Jurkat, Clone E6-1 (cell line): ENCODE results near the gene SEL1L3.

Experiments used
- DNase-seq: peaks from one replicate; pipeline ENCODE4 v3.0.0-alpha.2; 2011; ENCODE audit warnings: low read depth, low spot score
- H3K4me3 ChIP-seq: 2 replicates; pipeline ENCODE4 v1.5.1; 2011; ENCODE audit warnings: mild to moderate bottlenecking, low read length, control low read depth, moderate library complexity

SEL1L3 gene

DNA sequence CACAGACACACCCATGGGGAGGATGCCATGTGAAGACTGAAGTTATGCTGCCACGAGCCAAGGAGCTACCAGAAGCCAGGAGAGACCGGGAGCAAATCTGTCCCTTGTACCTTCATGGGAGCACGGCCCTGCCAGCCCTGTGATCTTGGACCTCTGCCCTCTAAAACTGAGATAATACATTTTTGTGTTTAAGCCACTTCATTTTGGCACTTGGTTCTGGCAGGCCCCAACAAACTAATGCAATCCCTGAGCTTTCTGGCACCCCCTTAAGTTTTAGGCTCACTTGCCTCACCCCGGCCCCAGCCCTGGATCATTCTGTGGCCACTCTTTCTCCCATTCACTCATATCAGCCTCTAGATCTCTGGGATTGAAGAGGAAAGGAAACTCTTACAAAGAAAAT, 35.4 kb downstream of the SEL1L3 start:
- H3K4me3 ChIP-seq, result no peak overlapping the region

DNA sequence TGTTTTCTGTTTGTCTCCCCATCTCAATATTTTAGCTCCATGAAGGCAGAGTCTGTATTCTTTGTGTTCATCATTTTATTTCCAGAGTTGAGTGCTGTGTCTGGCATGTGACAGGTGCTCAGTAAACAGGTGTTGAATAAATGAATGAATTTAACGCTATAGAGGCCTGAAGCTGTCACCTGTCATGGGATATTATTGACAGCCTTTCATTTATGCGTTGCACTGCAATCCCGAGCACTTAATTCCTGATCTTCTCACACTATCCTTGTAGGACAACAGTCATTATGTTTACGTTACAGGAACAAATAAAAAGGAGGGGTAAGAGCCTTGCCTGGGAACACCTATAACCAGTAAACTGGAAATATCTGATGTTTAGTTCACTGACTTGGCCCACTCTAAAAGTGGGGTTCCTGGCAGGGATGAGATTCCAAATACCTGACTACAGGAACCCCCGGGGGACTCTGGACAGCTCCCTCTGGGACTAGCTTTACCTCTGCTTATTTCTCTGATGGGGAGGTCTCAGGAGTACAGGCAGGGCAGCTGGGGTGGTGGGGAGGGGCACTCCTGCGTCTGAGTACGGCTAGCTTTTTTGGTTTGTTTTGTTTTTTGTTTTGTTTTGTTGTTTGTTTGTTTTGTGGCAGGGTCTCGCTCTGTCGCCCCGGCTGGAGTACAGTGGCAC, 36.6 kb downstream of the SEL1L3 start:
- H3K4me3 ChIP-seq, result no peak overlapping the region
- no peak for DNase-seq

More for the DNA sequence above, 35.4 kb downstream of the SEL1L3 start:
- DNase-seq, result no peak

DNA sequence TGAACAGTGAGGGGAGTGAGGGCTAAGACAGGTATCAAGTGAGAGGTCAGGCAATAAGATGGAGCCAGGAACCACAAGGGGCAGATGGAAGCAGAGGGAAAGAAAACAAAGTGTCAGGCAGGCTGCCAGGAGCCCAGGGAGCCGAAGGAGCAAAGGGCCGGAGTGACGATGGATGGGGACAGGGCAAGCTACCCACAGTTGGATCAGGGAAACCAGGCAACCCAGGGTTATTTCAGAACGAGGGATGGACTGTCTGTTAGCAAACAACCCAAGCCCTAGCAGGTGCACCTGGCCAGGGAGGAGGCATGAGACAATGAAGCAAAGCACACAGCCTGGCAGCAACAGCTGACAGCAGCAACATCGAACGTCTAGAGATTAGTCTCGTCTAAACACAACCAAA, 39.2 kb downstream of the SEL1L3 start:
- no peak for DNase-seq

DNA sequence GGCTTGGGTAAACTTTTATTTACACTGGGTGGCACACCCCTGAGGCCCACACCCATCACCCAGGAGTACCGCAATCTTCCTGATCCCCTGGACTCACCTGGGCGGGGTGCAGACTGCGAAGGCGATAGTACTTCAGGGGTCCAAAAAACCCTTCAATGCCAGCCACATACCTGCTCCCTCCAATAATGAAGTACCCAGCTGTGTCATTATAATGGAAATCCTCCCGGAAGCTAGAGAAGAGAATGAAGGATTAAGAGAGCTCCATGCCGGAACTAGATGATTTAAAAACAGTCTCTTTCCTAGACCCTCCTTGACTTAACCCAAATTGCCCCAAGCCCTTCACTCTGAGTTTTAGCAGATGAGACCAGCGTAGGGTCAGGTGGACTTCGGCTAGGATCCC, 40.9 kb downstream of the SEL1L3 start:
- H3K4me3 ChIP-seq, result no peak overlapping the region
- no peak for DNase-seq

More for the DNA sequence above, 39.2 kb downstream of the SEL1L3 start:
- no peak overlapping the region for H3K4me3 ChIP-seq

DNA sequence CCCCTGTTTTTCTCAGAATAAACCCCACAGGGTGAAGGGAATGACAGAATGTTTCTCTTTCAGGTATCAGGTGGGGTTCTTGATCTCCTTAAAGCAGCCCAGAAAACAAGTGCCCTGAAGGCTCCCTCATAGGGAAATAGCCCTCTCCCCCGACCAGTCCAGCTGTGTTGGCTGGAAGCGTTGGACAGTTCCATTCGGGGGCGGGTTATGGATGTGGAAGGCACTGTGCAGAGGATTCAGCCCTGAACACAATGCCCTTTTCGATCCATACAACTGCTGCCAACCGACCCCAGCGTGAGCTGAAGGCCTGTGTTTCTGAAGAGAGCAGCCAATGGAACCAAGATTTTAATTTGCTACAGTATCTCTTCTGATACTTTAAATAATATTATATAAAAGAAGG, 41.5 kb downstream of the SEL1L3 start:
- DNase-seq, result no peak
- no peak overlapping the region for H3K4me3 ChIP-seq

DNA sequence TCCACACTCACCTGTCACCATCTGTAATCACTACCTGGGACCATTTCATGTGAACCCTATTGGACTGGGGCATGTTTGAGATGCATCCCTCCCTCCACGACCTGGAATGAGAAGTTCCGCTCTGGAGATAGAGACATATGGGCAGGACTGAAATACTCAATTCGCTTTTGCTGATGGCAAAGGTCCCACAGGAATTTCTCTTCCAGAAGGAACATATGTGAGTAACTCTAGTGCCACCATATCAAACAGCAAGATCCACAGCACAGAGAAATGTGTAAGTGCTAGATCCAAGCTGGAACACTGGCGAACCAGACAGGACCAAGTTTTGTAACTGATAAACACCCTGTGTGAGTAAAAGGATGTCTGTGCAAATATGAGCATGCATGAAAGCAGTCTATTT, 43.9 kb downstream of the SEL1L3 start:
- H3K4me3 ChIP-seq, result no peak overlapping the region
- no peak for DNase-seq

DNA sequence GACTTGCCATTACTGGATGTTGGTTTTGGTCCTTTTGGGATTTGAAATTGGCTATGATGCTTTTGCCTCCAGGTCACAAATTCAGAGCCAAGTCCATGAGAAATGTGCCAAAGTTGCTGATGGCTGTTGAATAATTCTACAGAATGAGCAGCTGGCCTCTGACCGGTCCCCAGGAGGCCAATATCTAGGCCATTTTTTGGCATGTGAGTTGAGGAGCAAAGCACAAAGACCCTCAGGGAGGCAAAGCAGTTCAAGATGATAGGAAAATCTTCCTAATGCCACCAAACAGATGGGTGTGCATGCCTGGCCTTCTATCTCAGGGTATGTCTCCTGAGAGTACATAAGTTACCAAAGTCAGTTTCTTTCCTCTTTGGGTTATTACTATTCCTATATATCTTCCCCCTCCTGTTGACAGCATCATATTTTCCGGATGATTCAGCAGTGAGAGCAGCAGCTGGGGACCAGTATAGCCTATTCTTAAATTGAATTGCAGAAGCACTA, 44.4 kb downstream of the SEL1L3 start:
- no peak for DNase-seq

DNA sequence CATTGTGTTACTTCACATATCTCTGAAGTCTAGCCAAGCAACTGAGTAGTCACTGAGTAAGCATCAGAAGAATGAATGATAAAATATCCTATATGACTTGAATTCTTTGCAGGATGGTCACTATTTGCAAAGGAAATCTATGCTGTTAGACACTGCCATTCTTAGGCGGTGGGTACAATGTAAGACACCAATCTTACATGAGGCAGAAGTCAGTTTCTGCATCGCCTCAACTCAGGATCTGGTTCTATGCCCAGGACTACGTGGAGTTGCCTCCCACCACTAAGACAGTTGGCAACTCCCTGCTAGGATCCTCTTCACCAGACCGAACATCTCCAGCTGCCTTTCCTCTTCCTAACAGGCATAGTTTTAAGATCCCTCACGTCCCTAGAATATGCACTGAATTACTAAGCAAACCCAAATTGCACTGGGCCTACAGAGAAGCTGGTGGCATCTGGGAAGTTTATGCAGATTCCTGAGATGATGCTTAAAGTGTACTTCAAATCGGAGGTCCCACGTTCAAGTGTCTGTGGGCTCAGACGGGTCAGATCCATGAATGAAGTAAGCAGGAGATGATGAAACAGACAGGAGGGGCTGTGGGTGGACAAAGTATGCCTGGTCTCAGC, 45.6 kb downstream of the SEL1L3 start:
- H3K4me3 ChIP-seq, result no peak overlapping the region
- DNase-seq, result no peak

More for the DNA sequence above, 44.4 kb downstream of the SEL1L3 start:
- no peak overlapping the region for H3K4me3 ChIP-seq

DNA sequence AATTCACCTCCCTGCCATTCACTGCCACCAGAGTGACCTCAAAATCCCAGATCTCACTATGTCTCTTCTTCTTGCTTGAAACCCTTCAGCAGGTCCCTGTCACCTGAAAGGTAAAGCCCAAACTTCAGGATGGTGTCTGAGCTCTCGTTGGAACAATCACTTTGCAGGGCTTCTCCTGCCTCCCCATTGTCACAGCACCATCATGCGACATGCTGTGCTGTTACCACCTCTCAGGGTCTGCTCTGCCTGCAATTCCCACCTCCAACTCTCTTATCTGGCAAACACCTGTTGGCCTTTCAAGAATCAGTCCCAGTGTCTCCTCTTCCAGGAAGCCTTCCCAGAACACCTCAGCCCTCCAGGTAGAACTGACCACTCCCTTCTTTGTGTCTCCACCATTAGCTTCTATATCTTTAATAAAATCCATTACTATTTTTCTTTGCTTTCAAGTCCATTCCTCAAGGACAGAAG, 46.2 kb downstream of the SEL1L3 start:
- DNase-seq, result no peak
- no peak overlapping the region for H3K4me3 ChIP-seq

DNA sequence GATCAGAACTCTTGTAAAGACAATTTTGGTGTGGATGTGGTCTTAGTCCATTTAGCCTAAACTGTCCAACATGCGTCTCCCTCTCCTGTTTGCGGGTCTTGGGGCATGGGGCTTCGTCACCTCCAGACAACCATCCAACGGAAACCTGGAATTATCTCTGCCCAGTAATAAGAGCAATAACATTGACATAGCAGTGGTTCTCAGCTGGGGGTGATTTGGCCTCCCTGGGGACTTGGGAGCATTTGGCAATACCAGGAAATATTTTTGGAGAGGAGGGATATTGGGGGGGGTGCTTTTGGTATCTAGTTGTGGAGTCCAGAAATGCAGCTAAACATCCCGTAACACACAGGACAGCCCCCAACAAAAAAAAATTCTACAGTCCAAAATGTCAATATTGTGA, 47.2 kb downstream of the SEL1L3 start:
- DNase-seq, result no peak
- no peak overlapping the region for H3K4me3 ChIP-seq

DNA sequence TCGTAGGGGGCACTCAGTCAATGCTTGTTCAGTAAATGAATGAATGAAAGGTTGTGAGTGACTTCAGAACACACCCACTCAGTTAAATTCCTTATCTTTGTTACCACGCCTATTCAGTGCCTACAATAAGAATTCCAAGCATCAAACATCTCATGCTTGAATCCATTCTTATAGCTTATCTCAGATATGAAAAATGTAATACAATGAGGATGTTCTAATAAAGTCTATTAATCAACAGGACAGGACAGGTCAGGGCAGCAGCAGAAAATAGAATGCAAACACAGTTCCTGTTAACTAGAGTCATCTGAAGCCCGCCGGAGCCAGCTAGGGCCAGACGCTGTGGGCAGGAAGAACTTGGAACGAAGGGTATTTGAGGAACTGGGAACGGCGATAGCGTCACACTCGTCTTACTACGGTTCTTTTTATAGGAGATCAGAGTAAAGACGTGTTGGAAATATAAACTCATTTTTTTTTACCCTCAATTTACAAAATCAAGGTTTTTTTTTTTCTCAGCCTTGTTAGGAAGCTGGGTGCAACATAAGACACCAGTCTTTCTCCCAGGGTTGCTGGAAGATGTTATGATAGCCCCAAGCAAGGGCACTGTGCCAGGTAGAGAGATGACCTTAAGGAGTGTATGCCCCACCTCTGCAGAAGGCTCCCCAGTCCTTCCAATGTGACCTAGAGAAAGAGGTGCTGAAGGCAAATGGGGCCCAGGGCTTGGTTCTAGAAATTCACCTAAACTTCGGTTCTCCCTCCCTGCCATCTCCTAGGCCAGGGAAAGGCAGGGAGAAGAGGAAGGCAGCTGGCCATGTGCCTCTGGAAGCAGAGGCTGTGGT, 48.3 kb downstream of the SEL1L3 start:
- H3K4me3 ChIP-seq, result no peak overlapping the region
- no peak for DNase-seq

DNA sequence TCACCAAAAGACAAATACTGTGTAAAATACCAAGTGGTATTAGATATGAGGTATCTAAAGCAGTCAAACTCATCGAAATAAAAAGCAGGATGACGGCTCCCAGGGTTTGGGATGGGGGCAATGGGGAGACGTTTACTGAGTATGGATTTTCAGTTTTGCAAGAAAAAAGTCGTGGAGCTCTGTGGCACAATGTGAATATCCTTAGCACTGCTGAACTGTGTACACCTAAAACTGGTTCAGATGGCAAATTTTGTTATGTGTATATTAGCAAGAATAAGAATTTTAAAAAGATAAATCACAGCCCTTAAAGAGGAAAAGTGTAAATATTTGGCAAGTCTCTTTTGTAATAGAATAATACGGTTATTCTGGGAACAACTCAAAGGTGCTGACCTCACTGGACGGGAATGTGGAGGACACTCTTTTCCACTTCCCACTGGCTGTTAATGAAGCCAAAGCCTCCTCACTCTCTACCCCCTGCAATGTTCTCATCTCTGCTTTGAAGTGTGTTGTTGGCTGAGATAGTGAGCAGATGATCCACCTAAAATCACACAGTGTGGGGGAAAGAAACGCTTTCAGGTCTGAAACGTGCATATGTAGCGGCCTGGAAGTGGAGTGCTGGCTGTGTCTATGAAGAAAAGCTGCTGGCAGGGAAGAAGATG, 49.2 kb downstream of the SEL1L3 start:
- DNase-seq, result no peak
- H3K4me3 ChIP-seq, result no peak overlapping the region

DNA sequence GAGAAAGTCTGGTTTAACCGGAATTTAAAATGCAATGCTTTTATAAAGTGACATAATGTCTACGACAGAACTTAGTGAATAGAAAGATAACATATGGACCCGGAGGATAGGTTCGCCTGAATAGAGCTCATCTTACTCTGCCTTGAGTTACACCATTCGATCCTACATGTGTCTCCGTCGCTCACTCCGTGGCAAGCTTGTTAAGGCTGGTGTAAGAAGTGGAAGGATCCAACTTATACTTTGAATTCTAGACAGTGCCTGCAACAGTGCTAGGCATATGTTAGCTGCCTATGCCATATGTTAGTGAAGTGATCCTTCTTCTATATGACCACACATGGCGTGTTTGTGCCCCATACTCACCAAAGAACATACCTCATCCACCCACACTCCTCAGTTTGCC, 50.9 kb downstream of the SEL1L3 start:
- no peak overlapping the region for H3K4me3 ChIP-seq
- no peak for DNase-seq

DNA sequence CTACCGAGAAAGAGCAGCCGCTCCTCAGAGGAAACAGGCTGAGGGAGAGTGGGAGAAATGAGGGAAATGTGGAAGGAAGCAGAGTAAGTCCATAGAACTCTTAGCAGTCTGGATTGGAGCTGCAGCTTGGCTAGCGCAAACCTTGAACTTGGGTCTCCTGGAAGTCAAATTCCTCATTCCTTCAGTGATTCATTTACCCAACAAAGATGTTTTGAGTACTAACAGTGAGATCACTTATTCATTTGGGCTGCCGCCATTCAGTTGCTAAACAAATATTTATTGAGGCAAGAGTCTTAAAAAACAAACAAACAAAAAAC, 51.5 kb downstream of the SEL1L3 start:
- no peak overlapping the region for H3K4me3 ChIP-seq
- no peak for DNase-seq

DNA sequence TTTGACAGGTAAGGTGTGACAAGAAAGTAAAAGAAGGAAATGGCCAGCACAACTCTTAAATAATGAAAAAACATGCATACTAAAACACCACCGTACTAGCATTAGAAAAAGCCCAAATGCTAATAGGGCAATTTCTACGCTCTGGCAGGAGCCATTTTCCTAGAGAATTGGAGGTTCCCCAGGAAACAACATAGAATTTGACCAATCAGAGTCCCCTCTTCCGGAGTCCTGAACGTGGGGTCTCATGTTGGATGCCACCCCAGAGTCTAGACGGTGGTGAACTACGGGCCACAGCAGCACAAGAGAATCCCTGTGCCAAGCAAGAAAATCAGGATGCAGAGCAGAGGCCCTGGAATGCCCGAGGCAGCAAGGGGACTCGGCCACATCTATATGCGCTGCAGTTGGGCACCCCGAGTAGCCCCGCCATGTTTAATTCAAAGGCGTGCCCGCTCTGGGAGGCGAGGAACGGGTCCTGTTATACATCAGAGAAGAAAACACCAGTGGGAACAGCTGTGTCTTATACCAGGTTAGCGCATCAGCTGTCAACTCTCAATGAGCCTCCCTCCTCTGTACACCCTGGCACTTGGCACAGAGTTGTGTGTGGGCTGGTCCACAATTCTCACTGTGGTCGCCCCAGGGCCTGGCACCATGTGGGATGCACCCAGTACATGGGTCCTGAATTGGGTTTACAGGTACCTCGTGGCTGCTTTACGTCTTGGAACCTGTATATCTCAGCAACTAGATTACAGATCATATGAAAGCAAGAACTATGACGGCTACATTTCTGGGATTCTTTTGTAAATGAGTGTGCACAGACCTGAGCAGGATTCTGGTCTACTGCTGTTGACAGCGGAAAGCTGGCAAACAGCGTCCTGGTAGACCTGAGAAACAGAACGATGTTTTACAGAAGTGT, 52.1 kb downstream of the SEL1L3 start:
- no peak overlapping the region for H3K4me3 ChIP-seq
- DNase-seq, result no peak

DNA sequence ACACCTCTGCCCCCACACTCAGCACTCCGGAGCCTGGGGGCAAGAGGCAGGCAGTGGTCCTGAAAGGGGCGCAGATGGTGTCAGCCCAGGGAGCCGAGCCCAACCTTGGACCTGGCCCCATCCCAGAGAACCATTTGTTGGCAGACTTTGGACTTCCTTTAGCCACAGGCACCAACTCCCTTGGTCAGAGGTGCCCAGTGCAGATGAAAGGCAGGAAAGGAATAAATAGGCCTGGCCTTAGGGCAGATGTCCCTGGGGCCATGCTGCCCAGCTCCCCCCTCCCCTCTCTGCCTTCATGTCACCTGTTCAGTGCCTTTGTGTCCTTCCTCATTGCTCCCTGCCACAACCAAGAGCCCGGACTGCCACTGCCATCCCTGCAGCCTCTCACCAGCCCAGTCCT, 52.8 kb downstream of the SEL1L3 start:
- no peak overlapping the region for H3K4me3 ChIP-seq
- DNase-seq, result no peak

DNA sequence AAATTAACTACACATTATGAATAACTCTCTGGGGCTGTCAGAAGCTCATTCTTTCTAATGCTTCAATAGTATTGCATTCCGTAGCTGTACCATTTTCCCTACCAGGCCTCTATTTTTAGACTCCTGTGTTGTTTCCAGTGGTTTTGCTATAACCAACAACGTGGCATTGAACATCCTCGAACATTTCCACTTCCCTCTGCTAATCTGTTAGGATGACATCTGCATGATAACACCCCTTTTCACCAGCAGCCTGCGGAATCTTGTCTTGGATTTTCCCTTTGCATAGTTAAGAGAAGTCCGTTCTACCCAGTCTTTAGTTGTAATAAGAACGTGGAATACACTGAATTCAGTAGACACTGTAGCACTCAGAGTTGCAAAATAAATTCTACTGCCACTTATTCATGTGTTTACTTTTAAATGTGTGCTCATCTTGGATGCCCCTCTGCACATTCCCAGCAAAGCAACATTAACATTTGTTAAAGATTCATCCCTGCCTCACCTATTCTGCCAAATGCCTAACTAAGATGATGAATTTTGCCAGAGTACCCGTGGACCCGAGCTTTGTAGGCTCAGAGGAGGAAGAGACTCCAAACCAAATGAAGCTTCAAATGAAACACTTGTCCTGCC, 55.6 kb downstream of the SEL1L3 start:
- DNase-seq, result no peak
- no peak overlapping the region for H3K4me3 ChIP-seq

DNA sequence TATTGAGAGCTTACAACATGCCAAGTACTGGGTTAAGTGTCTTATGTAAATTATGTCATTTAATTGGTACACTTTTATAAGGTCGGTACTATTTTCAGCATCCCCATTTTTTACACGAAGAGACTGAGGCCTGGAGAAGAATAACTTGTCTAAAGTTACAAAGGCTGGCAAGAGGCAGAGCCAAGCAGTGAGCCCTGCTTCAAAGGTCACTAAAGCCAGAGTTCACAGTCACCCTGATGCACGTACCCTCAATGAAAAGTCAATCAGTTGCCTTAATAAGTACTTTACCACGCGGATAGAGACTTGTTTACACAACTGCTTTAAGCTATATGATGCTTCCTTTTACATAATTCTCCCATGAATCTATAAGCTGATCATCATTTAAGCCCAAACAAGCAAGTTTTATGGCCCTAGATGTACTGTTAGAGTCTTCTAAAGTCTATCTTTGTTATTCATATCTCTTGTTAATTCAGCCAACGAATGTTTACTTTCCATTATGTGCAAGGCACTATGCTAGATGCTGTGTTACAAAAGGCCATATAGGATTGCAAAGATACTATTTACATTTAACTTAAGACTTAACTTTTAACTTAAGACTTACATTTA, 57.4 kb downstream of the SEL1L3 start:
- H3K4me3 ChIP-seq, result no peak overlapping the region
- no peak for DNase-seq
